GM23338 (cell line): ENCODE measurements around the gene RNF5. TPM values are rescaled to one million over a fixed set of nuclear protein-coding genes. Genes with fewer than 3 reads are reported as not detected.

ENCODE experiments used
- ATAC-seq: fragments of 200-7000 bp; cut with Tn5 transposase; 3 replicates; pipeline ENCODE4 v1.9.1; 2020
- DNase-seq: peaks from one replicate; pipeline ENCODE4 v3.0.0-alpha.2; 2015; ENCODE audit warnings: low spot score
- H2AFZ ChIP-seq: fragments of 200-600 bp; sonication (generic); 2 replicates; pipeline ENCODE4 v1.8.0; 2016; ENCODE audit warnings: antibody characterized with exemption, mild to moderate bottlenecking, moderate library complexity
- H3F3A ChIP-seq: fragments of 200-600 bp; sonication (generic); replicated peaks from 2 replicates; pipeline ENCODE4 v1.8.0; 2017; ENCODE audit warnings: antibody characterized with exemption, mixed run types, low read depth
- H3K27ac ChIP-seq: fragments of 200-600 bp; sonication (generic); 2 replicates; pipeline ENCODE4 v1.6.1; 2016; ENCODE audit warnings: low read depth
- H3K27me3 ChIP-seq: fragments of 200-600 bp; sonication (generic); 2 replicates; pipeline ENCODE4 v1.8.0; 2016; ENCODE audit warnings: mild to moderate bottlenecking, mixed run types, moderate library complexity; ENCODE audit not compliant: insufficient read depth
- H3K36me3 ChIP-seq: fragments of 200-600 bp; sonication (generic); 2 replicates; pipeline ENCODE4 v1.8.0; 2016; ENCODE audit warnings: mild to moderate bottlenecking; ENCODE audit not compliant: insufficient read depth
- H3K4me1 ChIP-seq: fragments of 200-600 bp; sonication (generic); 2 replicates; pipeline ENCODE4 v1.8.0; 2016; ENCODE audit warnings: mild to moderate bottlenecking, moderate library complexity; ENCODE audit not compliant: insufficient read depth
- H3K4me2 ChIP-seq: fragments of 200-600 bp; sonication (generic); 2 replicates; pipeline ENCODE4 v1.7.1; 2017; ENCODE audit warnings: mixed run types
- H3K4me3 ChIP-seq: fragments of 200-600 bp; sonication (generic); 2 replicates; pipeline ENCODE4 v1.6.1; 2016; ENCODE audit warnings: mixed run types
- H3K79me2 ChIP-seq: fragments of 200-600 bp; sonication (generic); replicated peaks from 2 replicates; pipeline ENCODE4 v1.8.0; 2017; ENCODE audit warnings: mild to moderate bottlenecking; ENCODE audit not compliant: insufficient read depth
- H3K9me2 ChIP-seq: fragments of 200-600 bp; sonication (generic); 2 replicates; pipeline ENCODE4 v1.8.0; 2017; ENCODE audit not compliant: insufficient read depth
- H4K20me1 ChIP-seq: fragments of 200-600 bp; sonication (generic); replicated peaks from 2 replicates; pipeline ENCODE4 v1.8.0; 2017; ENCODE audit warnings: mild to moderate bottlenecking; ENCODE audit not compliant: insufficient read depth
- H3K27ac Mint-ChIP-seq: 2 replicates; pipeline ENCODE4 v1.8.0; 2020; ENCODE audit warnings: inconsistent platforms, mild to moderate bottlenecking, moderate library complexity, mixed read lengths
- H3K27me3 Mint-ChIP-seq: 3 replicates; pipeline ENCODE4 v1.8.0; 2022; ENCODE audit warnings: low read depth, mild to moderate bottlenecking, moderate library complexity, mixed read lengths, inconsistent platforms; ENCODE audit not compliant: insufficient read depth, poor library complexity
- H3K36me3 Mint-ChIP-seq: 3 replicates; pipeline ENCODE4 v1.8.0; 2021; ENCODE audit warnings: low read depth, mild to moderate bottlenecking, inconsistent platforms, moderate library complexity, mixed read lengths
- H3K4me1 Mint-ChIP-seq: 3 replicates; pipeline ENCODE4 v1.8.0; 2020; ENCODE audit warnings: mild to moderate bottlenecking, inconsistent platforms, mixed read lengths
- H3K4me3 Mint-ChIP-seq: 3 replicates; pipeline ENCODE4 v1.8.0; 2021; ENCODE audit warnings: moderate library complexity, mild to moderate bottlenecking, inconsistent platforms, mixed read lengths
- H3K9me3 Mint-ChIP-seq: 3 replicates; pipeline ENCODE4 v1.8.0; 2020; ENCODE audit warnings: moderate library complexity, mild to moderate bottlenecking, inconsistent platforms, mixed read lengths
- CREB1 ChIP-seq: fragments of 250-450 bp; sonication (Bioruptor Pico); IDR thresholded peaks from 2 replicates; pipeline ENCODE4 v1.5.0; 2020; ENCODE audit warnings: low read depth, mild to moderate bottlenecking, moderate library complexity
- EZH2 ChIP-seq: fragments of 200-600 bp; sonication (generic); IDR thresholded peaks from one replicate; pipeline ENCODE4 v1.8.0; 2017; ENCODE audit warnings: antibody characterized with exemption, mild to moderate bottlenecking, low read depth; ENCODE audit not compliant: unreplicated experiment
- EZH2phosphoT487 ChIP-seq: fragments of 200-600 bp; sonication (generic); IDR thresholded peaks from one replicate; pipeline ENCODE4 v1.8.1; 2018; ENCODE audit warnings: antibody characterized with exemption; ENCODE audit not compliant: unreplicated experiment
- JUNB ChIP-seq: IDR thresholded peaks from one replicate; pipeline ENCODE4 v1.6.1; 2016; ENCODE audit warnings: antibody characterized with exemption; ENCODE audit not compliant: unreplicated experiment
- NANOG ChIP-seq: IDR thresholded peaks from 2 replicates; pipeline ENCODE4 v1.6.1; 2016; ENCODE audit warnings: antibody characterized with exemption, borderline replicate concordance
- POLR2AphosphoS5 ChIP-seq: IDR thresholded peaks from 2 replicates; pipeline ENCODE4 v1.6.1; 2016; ENCODE audit warnings: antibody characterized with exemption, low read depth
- STAT1 ChIP-seq: IDR thresholded peaks from one replicate; pipeline ENCODE4 v1.6.1; 2016; ENCODE audit warnings: antibody characterized with exemption; ENCODE audit not compliant: unreplicated experiment
- ZNF114 ChIP-seq: fragments of 250-450 bp; sonication (Bioruptor Pico); IDR thresholded peaks from 2 replicates; pipeline ENCODE4 v1.5.0; 2020; ENCODE audit warnings: mild to moderate bottlenecking, moderate library complexity
- ZNF331 ChIP-seq: fragments of 250-450 bp; sonication (Bioruptor Pico); IDR thresholded peaks from 2 replicates; pipeline ENCODE4 v1.5.0; 2020; ENCODE audit warnings: low read depth, mild to moderate bottlenecking, moderate library complexity
- polyA plus RNA-seq: library from polyadenylated mRNA; unstranded; fragments of >200 nt; fragmentation: Nextera tagmentation; extraction: Ambion mirVana; gene quantifications from 2 replicates; pipeline ENCODE4 v1.2.1, GENCODE V29; 2016
- total RNA-seq: library from RNA; depleted of rRNA; stranded (reverse); fragments of >200 nt; shearing (Covaris generic); gene quantifications from 2 replicates; pipeline ENCODE4 v1.2.3, GENCODE V29; 2014
- TF ChIP-seq, protein P1 (sequence below): IDR thresholded peaks from one replicate; pipeline ENCODE4 v1.6.1; 2018; ENCODE audit warnings: antibody characterized with exemption; ENCODE audit not compliant: unreplicated experiment
- TF ChIP-seq, protein P2 (sequence below): fragments of 250-450 bp; sonication (Bioruptor Pico); IDR thresholded peaks from 2 replicates; pipeline ENCODE4 v1.5.0; 2020; ENCODE audit warnings: mild to moderate bottlenecking, moderate library complexity
- TF ChIP-seq, protein P3 (sequence below): IDR thresholded peaks from 2 replicates; pipeline ENCODE4 v1.6.1; 2016; ENCODE audit warnings: antibody characterized with exemption
- TF ChIP-seq, protein P4 (sequence below), 2 experiments: fragments of 200-600 bp in 1 of 2; sonication (generic) in 1 of 2; conservative IDR thresholded peaks; 2 replicates each; pipeline versions ENCODE4 v1.5.1 to v1.6.1; 2016 to 2017; ENCODE audit warnings: antibody characterized with exemption in 2 of 2, low read depth in 2 of 2, mild to moderate bottlenecking in 2 of 2, moderate library complexity in 1 of 2

Gene RNF5
- total and polyA plus RNA-seq, 2 experiments from 2014 or later, result 119 to 164 TPM

DNA sequence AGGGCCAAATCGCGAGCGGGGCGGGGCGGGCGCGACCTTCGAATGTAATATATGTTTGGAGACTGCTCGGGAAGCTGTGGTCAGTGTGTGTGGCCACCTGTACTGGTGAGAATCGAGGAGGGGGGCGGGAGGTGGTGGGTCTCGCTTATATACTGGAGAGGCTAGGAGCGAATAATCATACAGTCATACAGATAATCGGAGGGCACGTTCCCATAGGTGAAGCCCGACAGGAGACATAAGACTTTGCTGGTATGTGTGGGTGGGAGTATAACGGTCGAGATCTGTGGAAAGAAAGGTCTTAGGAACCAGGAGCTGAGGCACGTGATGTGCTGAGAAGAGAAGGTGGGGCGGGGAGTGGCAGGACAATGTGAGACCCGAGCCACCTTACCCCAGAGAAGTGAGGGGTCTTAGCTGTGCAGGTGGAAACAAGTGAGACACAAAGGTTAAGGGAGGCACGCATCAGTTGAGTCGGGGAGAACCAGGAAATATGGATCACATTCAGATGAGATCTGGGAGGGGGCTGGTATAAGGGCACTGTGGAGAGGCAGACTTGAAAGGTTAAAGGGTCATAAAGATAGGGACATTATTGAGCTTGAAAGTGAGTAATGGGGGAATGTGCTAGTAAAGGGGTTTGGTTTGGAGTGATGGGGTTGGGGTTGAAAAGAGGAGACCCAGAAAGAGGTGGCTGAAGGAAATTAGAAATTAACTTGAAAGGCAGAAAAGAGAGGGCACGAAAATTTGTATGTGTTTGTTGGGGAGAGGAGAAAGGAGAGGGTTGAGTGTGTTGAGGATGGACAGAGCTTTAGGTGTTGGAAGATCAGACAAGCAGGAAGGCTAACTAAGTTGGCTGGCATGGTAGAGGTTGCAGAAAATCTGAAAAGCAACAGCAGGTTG is 589 bp downstream of the RNF5 start:
- Mint-ChIP-seq H3K9me3 (no peaks in the 10 kb centered on the region), H3K27ac (peak overlapping the region; percentile 91), H3K4me1 (peaks cover 39% of the 10 kb centered on the region), H3K36me3 (peaks cover 41% of the 10 kb centered on the region), H3K27me3 (peaks cover 23% of the 10 kb centered on the region), H3K4me3 (peak overlapping the region; percentile 79)
- ATAC-seq (peak; percentile 0; the same call in 2 of the 3 replicates), DNase-seq (peak; percentile 24)
- no peak overlapping the region; the same call in 1 of the 2 replicates for H3K27ac ChIP-seq
- H3K4me2 ChIP-seq, result peak overlapping the region; percentile 85
- H3K4me1 ChIP-seq, result peaks cover 19% of the 10 kb centered on the region
- H3K79me2 ChIP-seq, result peaks cover 33% of the 10 kb centered on the region
- 0 out of 2 replicates have a peak, but pooled peaks cover 7% of the 10 kb centered on the region for H3F3A ChIP-seq
- no peak overlapping the region; the same call in 1 of the 2 replicates for H2AFZ ChIP-seq
- H3K4me3 ChIP-seq, result peak overlapping the region; percentile 79
- H3K9me2 ChIP-seq, result no peaks in the 10 kb centered on the region
- no peaks in the 10 kb centered on the region for H4K20me1 ChIP-seq
- H3K36me3 ChIP-seq, result peaks cover 2% of the 10 kb centered on the region; the same call in 1 of the 2 replicates
- TF ChIP-seq, protein P1, sequence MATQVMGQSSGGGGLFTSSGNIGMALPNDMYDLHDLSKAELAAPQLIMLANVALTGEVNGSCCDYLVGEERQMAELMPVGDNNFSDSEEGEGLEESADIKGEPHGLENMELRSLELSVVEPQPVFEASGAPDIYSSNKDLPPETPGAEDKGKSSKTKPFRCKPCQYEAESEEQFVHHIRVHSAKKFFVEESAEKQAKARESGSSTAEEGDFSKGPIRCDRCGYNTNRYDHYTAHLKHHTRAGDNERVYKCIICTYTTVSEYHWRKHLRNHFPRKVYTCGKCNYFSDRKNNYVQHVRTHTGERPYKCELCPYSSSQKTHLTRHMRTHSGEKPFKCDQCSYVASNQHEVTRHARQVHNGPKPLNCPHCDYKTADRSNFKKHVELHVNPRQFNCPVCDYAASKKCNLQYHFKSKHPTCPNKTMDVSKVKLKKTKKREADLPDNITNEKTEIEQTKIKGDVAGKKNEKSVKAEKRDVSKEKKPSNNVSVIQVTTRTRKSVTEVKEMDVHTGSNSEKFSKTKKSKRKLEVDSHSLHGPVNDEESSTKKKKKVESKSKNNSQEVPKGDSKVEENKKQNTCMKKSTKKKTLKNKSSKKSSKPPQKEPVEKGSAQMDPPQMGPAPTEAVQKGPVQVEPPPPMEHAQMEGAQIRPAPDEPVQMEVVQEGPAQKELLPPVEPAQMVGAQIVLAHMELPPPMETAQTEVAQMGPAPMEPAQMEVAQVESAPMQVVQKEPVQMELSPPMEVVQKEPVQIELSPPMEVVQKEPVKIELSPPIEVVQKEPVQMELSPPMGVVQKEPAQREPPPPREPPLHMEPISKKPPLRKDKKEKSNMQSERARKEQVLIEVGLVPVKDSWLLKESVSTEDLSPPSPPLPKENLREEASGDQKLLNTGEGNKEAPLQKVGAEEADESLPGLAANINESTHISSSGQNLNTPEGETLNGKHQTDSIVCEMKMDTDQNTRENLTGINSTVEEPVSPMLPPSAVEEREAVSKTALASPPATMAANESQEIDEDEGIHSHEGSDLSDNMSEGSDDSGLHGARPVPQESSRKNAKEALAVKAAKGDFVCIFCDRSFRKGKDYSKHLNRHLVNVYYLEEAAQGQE, result no peak
- TF ChIP-seq ZNF331 (no peak), JUNB (no peak), POLR2AphosphoS5 (no peak), EZH2 (no peak), ZNF114 (no peak), NANOG (no peak), STAT1 (no peak), EZH2phosphoT487 (no peak), CREB1 (CRISPR knock-in tag) (no peak)
- TF ChIP-seq, protein P2, sequence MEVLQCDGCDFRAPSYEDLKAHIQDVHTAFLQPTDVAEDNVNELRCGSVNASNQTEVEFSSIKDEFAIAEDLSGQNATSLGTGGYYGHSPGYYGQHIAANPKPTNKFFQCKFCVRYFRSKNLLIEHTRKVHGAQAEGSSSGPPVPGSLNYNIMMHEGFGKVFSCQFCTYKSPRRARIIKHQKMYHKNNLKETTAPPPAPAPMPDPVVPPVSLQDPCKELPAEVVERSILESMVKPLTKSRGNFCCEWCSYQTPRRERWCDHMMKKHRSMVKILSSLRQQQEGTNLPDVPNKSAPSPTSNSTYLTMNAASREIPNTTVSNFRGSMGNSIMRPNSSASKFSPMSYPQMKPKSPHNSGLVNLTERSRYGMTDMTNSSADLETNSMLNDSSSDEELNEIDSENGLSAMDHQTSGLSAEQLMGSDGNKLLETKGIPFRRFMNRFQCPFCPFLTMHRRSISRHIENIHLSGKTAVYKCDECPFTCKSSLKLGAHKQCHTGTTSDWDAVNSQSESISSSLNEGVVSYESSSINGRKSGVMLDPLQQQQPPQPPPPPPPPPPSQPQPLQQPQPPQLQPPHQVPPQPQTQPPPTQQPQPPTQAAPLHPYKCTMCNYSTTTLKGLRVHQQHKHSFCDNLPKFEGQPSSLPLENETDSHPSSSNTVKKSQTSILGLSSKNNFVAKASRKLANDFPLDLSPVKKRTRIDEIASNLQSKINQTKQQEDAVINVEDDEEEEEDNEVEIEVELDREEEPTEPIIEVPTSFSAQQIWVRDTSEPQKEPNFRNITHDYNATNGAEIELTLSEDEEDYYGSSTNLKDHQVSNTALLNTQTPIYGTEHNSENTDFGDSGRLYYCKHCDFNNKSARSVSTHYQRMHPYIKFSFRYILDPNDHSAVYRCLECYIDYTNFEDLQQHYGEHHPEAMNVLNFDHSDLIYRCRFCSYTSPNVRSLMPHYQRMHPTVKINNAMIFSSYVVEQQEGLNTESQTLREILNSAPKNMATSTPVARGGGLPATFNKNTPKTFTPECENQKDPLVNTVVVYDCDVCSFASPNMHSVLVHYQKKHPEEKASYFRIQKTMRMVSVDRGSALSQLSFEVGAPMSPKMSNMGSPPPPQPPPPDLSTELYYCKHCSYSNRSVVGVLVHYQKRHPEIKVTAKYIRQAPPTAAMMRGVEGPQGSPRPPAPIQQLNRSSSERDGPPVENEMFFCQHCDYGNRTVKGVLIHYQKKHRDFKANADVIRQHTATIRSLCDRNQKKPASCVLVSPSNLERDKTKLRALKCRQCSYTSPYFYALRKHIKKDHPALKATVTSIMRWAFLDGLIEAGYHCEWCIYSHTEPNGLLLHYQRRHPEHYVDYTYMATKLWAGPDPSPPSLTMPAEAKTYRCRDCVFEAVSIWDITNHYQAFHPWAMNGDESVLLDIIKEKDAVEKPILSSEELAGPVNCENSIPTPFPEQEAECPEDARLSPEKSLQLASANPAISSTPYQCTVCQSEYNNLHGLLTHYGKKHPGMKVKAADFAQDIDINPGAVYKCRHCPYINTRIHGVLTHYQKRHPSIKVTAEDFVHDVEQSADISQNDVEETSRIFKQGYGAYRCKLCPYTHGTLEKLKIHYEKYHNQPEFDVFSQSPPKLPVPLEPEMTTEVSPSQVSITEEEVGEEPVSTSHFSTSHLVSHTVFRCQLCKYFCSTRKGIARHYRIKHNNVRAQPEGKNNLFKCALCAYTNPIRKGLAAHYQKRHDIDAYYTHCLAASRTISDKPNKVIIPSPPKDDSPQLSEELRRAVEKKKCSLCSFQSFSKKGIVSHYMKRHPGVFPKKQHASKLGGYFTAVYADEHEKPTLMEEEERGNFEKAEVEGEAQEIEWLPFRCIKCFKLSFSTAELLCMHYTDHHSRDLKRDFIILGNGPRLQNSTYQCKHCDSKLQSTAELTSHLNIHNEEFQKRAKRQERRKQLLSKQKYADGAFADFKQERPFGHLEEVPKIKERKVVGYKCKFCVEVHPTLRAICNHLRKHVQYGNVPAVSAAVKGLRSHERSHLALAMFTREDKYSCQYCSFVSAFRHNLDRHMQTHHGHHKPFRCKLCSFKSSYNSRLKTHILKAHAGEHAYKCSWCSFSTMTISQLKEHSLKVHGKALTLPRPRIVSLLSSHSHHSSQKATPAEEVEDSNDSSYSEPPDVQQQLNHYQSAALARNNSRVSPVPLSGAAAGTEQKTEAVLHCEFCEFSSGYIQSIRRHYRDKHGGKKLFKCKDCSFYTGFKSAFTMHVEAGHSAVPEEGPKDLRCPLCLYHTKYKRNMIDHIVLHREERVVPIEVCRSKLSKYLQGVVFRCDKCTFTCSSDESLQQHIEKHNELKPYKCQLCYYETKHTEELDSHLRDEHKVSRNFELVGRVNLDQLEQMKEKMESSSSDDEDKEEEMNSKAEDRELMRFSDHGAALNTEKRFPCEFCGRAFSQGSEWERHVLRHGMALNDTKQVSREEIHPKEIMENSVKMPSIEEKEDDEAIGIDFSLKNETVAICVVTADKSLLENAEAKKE (CRISPR knock-in tag), result no peak
- TF ChIP-seq, protein P3, sequence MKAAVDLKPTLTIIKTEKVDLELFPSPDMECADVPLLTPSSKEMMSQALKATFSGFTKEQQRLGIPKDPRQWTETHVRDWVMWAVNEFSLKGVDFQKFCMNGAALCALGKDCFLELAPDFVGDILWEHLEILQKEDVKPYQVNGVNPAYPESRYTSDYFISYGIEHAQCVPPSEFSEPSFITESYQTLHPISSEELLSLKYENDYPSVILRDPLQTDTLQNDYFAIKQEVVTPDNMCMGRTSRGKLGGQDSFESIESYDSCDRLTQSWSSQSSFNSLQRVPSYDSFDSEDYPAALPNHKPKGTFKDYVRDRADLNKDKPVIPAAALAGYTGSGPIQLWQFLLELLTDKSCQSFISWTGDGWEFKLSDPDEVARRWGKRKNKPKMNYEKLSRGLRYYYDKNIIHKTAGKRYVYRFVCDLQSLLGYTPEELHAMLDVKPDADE, result no peak
- TF ChIP-seq, protein P4, sequence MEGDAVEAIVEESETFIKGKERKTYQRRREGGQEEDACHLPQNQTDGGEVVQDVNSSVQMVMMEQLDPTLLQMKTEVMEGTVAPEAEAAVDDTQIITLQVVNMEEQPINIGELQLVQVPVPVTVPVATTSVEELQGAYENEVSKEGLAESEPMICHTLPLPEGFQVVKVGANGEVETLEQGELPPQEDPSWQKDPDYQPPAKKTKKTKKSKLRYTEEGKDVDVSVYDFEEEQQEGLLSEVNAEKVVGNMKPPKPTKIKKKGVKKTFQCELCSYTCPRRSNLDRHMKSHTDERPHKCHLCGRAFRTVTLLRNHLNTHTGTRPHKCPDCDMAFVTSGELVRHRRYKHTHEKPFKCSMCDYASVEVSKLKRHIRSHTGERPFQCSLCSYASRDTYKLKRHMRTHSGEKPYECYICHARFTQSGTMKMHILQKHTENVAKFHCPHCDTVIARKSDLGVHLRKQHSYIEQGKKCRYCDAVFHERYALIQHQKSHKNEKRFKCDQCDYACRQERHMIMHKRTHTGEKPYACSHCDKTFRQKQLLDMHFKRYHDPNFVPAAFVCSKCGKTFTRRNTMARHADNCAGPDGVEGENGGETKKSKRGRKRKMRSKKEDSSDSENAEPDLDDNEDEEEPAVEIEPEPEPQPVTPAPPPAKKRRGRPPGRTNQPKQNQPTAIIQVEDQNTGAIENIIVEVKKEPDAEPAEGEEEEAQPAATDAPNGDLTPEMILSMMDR (conservative IDR thresholded peaks at IDR 0.05; ENCODE audit: low read depth in 2 of 2), result no peak
- H3K27me3 ChIP-seq, result no peaks in the 10 kb centered on the region
